Activated CD4-positive, alpha-beta T cell treated with anti-CD3 and anti-CD28 coated beads, Interleukin-2, amount 50 U/mL, for 24 hours (primary cell): Measurements from ENCODE around the gene AP3M1.

ENCODE experiments used
- DNase-seq, 2 donors: peaks; one replicate each; pipeline ENCODE4 v3.0.0-alpha.2; 2020; ENCODE audit warnings: low read depth in 1 of 2, low spot score in 1 of 2

AP3M1 gene

DNA sequence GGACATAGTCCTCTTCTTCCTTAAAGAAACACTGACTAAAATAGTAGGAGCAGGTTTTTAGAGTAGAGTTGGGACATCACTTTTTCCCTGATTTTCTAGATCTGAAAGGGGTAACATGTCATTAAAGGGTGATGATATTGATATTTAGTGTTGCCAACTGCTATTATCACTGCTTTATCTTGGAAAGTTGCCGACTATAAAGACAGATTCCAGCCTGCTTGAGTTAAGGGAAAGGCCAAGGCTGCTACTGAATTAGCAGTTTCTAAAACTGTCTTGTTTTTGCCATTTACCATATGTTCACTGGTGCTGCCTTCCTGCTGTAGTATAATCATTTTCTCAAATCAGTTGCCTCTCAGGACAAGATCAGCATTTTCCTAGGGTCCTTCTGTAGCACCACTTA, 29.7 kb downstream of the AP3M1 start:
- no peak for DNase-seq

DNA sequence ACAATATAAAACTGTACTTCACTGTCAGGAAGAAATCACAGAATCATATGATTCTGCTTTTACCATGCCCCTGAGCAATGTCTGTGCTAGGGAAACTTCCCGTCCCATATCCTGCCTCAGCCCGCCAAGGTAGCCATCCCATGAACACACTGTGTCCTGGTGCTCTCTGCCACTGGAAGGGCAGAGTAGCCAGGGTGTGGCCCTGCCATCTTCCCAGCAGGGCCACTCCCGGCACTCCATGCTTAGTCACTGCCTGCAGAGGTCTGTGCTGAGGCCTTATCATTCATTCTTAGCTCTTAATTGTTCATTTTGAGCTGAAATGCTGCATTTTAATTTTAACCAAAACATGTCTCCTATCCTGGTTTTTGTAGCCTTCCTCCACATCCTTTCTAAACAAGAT, 31.8 kb downstream of the AP3M1 start:
- DNase-seq: no peak

DNA sequence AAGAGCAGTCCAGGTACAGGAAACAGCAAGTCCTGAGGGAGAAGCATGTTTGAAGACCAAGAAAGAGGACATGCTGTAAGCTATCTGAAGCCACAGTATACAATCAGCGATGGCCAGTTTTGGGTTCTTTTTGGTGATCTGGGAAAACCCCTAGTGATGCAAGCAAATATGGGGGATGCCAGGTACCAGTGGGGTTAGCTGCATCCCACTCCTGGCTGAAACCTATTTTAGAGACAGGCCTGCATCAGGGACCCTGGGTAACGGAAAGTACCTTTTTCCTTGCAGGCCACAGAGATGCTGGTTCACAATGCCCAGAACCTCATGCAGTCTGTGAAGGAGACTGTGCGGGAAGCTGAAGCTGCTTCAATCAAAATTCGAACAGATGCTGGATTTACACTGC, 32.9 kb downstream of the AP3M1 start:
- DNase-seq: no peak

DNA sequence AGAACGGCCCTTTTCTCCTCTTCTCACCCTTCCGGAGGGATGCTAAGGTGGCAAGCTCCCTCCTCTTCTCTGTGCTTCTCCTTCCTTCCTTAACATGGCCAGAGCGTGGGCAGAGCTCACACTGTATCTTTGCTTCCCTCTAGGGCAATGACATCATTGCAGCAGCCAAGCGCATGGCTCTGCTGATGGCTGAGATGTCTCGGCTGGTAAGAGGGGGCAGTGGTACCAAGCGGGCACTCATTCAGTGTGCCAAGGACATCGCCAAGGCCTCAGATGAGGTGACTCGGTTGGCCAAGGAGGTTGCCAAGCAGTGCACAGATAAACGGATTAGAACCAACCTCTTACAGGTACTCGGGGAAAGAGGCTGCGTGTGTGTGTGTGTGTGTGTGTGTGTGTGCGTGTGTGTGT, 36.6 kb downstream of the AP3M1 start:
- DNase-seq: no peak

DNA sequence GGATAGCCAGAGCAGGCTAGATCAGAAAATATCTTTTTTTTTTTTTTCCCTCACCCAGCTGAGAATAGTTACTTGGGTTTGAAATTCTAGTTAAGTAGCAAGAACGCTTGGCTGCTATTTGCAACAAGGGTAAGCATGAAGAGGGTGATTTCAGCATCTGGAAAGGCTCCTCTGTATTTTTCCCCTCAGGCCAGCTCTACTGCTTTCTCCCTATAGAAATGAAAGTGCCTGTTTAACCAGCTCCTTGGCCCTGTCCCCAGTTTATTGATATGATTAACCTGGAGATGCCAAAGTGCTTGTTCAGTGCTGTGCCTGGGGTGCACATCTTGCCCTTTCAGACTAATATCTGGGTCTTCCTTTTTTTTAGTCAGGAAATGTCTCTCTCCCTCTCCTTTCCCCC, 37.1 kb downstream of the AP3M1 start:
- no peak for DNase-seq

DNA sequence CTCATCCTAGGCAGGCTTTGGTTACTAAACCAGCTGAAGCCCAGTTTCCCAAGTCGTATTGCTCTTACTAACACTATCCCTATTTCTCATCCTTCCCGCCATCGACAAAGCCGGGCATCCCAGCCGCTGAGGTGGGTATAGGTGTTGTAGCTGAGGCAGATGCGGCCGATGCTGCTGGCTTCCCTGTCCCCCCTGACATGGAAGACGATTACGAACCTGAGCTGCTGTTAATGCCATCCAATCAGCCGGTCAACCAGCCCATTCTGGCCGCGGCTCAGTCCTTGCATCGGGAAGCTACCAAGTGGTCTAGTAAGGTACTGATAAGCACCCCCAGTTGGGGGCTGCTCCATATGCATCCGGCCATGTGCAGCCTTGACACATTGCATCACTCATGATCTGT, 38.8 kb downstream of the AP3M1 start:
- DNase-seq: no peak

DNA sequence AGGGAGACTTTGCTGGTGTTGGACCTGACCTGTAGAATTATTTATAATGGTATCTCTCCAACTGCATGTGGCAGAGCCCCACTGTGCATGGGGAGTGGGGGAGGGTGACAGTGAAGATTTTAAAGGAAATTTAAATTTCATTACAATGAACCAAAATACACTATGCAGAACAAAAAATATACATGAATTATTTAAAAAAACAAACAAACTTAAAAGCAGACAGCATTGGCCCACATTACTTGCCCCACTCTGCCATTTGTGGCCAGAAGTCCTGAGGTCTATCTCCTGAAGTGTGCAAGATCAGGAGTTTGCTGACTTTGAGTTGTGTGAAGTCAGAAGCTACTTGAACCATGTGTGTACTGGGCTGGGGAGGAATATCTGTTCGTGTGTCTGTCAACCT, 40.5 kb downstream of the AP3M1 start:
- no peak for DNase-seq

DNA sequence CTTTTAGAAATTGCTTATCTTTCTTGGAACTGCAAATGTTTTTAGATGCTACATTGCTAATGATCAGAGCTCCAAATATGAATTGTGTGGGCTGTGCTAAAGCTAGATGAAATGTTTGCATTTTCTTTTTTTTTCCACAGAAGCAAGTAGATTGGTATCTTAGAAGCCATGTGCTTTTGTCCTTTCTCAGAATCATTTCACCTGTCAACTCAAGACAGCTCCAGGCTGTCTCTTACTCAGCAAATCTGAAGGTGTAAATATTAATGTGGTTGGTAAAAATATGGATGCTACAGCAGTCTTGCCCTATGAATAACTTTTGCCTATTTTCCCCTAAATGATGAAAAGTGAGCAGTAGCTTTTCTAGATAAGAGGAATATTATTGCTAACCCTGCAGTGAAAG, 41.2 kb downstream of the AP3M1 start:
- no peak for DNase-seq

DNA sequence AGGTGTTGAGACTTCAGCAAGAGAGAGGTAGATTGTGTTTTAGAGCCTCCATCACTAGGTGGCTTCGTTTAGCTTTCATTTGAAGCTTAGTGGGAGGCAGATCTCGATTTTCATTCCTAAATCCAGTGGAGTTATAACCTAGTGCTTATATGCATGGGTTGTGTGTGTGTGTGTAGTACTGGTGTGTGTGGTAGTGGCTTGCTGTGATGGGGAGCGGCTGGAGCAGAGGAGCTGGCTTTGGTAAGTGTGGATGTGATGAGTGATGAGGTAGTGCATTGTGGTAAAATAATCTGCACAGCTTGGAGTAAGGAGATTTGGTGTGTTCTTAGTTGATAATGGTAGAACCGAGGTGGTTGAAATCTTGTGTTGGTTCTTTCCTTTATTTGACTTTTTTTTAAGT, 43.2 kb downstream of the AP3M1 start:
- DNase-seq: no peak

DNA sequence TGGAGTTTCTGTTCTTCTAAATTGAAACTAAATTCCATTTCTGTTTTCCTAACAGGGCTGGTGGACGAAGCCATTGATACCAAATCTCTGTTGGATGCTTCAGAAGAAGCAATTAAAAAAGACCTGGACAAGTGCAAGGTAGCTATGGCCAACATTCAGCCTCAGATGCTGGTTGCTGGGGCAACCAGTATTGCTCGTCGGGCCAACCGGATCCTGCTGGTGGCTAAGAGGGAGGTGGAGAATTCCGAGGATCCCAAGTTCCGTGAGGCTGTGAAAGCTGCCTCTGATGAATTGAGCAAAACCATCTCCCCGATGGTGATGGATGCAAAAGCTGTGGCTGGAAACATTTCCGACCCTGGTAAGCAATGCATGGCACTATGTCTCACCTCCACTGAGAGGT, 45.6 kb downstream of the AP3M1 start:
- DNase-seq: no peak

DNA sequence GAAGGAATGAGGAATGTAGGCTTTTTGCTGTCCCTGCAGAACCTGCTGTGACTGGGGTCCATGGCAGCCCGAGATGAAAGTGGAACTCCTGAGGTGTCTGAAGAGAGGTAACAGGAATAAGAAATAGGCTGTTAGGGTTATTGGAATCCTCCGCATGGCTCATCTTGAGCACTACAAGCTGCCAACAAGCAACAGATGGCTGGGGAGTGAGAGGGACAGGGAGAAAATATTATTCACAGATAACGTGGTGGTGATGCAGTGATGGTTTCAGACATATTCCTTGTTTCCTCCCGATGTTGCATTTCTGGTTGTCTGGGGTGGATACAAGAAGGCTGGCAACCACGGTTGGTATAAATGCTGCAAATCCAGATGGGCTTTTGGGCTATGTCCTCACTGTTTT, 46.1 kb downstream of the AP3M1 start:
- DNase-seq: no peak

DNA sequence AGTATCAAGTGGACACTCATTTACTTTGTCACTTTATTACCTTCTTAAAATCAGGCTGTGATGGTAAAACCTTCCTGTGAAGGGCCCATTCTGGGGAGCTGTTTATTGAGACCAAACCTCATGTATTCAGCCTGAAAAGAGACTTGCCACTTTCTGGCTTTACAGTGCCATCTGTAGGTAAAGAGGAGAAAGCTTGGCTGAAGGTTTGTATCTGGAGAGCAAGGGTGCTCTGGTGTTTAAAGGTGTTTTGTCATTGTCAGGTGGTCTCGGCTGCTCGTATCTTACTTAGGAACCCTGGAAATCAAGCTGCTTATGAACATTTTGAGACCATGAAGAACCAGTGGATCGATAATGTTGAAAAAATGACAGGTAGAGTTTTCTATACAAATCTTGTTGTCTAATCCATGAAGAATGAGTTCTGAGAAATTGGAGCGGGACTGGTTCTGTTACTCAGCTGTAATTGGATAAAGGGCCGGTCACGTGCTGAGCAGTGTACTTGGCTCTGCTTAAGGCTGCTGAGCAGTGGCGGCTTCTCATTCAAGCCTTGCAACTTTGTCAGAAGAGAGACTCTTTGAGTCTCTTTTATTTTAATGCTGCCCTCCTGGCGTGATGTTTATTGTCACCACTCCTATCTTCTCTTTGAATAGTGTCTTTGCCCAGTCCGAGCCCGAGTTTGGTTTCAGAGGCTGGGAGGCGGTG, 46.9 kb downstream of the AP3M1 start:
- DNase-seq: no peak

DNA sequence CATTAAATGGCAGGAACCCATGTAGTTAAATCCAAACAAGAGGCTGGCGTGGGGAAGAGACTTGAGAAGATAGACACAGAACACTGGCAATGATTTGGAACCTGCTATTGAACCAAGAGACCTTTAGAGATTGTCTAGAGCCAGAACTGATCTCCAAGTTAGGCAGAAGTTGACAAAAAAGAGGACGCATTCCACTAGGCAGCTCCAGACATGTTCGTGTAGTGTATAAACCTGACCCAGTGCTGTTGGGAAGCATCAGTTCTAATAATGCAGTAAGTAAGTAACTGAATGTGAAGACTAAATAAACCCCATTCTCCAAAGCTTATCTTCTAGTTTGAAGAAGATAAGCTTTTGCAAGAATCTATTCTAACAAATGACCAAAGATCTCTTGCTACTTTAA, 50.8 kb downstream of the AP3M1 start:
- no peak for DNase-seq

DNA sequence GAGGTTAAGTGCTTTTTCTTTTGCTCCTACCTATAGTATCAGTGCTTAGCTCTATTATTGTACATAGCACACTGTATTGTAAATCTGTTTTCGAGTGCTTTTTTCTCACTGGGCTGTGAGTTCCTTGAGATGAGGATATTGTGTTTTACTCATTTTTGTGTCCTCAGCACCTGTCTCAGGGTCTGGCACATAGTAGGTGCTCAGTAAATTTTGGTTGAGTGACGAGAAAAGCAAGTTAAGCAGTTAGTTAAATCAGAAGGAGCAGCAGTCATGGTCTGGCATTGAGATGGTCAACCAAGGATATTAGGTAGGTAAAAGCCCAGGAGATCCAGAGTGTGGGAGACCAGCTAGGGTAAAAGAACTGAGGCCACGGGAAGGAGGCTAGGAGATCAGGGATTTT, 51.2 kb downstream of the AP3M1 start:
- DNase-seq: no peak

DNA sequence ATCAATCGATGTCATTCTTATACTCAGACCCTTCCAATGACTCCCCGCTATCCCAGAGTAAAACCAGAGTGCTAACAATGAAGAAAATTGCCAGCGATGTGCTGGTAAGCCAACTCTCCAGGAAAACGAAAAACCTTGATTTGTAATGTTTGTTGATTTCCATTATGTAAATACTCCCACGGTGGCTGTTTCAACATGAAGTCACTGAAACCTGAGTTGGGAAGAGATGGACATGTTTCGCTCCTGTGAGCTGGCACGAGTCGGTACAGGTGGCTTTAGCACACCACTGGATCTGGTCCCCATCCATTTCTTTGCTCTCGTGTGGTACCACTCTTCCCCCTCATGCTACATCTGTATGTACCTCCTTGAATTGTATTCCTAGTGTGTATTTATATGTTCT, 52.9 kb downstream of the AP3M1 start:
- no peak for DNase-seq

DNA sequence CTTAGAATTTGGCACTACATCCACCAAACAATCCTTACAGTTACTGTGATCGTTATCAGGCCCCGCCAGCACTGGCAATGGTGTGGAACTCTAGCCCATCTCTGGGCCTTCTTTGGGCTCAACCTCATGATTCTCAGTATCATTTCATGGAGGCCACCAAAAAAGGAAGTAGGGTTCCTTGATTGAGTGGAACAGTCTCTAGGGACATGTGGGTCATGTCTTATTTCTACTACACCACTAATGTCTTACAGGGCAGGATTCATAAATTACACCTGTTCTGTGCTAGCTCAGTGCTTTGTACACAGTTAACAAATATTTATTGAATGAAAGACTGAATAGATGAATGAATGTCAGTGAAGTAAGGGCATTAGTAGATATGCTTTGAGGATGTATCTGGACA, 53.9 kb downstream of the AP3M1 start:
- no peak for DNase-seq

DNA sequence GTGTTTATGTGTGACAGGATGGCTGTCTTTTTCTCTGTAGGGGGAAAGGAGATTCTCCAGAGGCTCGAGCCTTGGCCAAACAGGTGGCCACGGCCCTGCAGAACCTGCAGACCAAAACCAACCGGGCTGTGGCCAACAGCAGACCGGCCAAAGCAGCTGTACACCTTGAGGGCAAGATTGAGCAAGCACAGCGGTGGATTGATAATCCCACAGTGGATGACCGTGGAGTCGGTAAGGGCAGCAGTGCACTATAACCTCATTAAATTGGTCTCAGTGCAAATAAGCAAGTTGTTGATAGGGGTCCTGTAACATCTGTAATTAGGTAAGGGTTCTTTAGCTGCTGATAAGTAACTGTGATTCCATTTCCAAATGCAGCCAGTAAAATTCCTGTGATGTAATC, 56.4 kb downstream of the AP3M1 start:
- DNase-seq: no peak

DNA sequence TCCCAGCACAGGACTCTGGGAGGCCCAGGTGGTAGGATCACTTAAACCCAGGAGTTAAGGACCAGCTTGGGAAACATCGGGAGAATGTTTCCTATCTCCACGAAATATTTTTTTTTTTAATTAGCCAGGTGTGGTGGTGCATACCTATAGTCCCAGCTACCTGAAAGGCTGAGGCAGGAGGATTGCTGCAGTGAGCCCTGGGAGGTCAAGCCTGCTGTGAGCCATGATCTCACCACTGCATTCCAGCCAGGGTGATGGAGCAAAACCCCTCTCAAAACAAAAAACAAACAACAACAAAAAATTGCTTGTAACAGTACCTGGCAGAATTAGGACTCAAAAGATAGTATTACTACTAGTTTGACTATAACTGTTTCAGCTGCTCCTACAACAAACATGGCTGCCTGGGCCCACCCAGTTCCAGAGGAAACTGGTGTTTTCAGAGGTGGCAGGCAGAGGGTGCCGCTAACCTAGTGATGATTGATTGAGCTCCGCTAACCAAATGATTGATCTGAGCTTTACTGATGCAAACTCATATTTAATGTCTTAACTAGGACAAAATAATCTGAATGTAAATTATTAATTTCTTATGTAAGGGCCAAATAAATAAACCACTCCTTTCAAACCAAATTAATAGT, 57.0 kb downstream of the AP3M1 start:
- DNase-seq: no peak

DNA sequence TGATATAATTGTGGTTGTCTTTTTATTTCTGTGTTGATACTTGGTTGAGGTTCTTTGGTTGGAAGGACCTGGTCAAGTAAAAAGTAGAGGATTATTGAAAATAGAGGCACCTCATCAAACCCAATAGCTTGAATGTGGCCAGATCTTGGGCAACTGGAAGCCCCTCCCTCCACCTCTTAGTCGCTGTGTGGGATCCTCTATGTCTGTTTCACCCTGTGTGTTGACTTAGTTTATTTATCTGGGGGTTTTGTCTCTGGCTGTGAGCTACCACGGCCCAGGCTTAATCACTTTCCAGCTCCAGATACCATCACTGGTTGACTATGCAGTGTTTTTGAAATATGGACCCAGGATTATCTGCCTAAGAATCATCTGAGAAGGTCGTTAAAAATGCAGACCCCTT, 58.3 kb downstream of the AP3M1 start:
- no peak for DNase-seq

DNA sequence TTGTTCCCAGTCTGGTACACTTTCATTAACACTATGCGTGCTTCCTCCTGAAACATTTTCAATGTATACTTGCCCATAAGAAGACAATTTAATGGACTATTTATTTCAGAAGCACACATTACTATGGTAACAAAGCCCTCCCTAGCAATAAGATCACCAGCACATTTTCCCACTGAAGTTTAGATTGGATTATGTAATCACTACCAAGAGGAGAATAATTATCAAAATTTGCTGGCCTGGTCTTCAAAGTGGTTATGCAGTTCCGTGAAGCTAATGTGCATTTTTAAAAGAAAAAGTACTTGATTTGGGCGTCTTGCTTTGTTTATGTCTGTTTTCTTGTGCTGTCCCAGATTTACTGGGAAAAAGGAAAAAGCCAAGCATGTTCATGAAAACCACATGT, 61.9 kb downstream of the AP3M1 start:
- DNase-seq: no peak

DNA sequence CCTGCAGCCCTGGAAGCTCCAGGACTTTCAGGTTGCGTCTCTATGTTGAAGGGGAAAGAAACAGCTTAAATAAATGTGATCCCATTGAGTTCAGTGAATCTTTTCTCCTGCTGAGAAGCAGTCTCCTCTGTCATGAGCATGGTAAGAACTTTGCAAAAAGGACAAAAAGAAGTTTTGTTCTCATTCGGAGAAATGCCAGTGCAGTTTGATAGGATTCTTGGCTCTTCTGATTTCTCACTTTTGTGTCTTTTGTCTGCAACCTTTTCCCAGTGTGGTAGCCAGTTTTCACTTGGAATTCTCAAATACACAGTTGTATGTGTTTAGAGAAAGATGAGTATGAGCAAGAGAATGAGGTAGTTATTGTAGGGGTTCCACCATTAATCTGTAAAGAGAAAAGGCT, 64.3 kb downstream of the AP3M1 start:
- no peak for DNase-seq

DNA sequence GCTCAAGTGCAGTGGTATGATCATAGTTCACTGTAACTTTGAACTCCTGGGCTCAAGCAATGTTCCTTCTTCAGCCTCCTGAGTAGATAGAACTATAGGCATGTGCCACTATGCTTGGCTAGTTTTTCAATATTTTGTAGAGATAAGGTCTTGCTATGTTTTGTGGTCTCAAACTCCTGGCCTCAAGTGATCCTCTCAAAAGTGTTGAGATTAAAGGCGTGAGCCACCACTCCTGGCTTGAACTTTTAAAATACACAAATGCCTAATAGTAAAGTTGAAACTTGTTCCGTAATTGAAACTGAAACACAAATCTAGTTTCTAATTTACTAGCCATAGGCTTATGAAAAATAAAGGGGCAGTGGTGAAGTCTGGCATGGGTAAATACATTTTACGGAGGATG, 65.7 kb downstream of the AP3M1 start:
- DNase-seq: no peak

DNA sequence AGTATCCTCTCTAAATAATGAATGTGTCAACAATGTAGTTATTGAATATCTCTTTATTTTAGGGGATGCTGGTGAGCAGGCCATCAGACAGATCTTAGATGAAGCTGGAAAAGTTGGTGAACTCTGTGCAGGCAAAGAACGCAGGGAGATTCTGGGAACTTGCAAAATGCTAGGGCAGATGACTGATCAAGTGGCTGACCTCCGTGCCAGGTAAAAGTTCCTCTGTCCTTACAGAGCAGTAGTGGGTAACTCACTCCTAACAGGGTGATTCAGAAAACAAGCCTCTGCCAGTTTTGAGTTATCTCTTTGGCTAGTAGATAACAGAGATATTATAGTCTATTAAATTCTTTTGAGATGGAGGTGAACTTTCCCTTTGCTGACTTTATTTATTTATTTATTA, 67.3 kb downstream of the AP3M1 start:
- no peak for DNase-seq
